ENCODE data around the gene HSD11B2.
A peak's percentile ranks its signal among the peaks of the same experiment; 100 is the strongest.

HSD11B2 gene

GRCh38 chr16:67477960-67478554 is 47.1 kb downstream of the HSD11B2 start:
- no peak for TF ChIP-seq CTCF (IDR thresholded peaks at IDR 0.05; ENCODE audit: unreplicated experiment in 3 of 3)
- Mint-ChIP-seq H3K4me3 (peak overlapping the region; percentile 58 to 85 (median 77)), H3K36me3 (ENCODE audit: low read depth) (no peaks in the 10 kb centered on the region), H3K27ac (peak overlapping the region in 1 of 3 experiments; percentile 27), H3K4me1 (peaks cover 21% of the 10 kb centered on the region), H3K27me3 (ENCODE audit: low read depth) (peaks cover 3% of the 10 kb centered on the region), H3K9me3 (no peaks in the 10 kb centered on the region)

DNA sequence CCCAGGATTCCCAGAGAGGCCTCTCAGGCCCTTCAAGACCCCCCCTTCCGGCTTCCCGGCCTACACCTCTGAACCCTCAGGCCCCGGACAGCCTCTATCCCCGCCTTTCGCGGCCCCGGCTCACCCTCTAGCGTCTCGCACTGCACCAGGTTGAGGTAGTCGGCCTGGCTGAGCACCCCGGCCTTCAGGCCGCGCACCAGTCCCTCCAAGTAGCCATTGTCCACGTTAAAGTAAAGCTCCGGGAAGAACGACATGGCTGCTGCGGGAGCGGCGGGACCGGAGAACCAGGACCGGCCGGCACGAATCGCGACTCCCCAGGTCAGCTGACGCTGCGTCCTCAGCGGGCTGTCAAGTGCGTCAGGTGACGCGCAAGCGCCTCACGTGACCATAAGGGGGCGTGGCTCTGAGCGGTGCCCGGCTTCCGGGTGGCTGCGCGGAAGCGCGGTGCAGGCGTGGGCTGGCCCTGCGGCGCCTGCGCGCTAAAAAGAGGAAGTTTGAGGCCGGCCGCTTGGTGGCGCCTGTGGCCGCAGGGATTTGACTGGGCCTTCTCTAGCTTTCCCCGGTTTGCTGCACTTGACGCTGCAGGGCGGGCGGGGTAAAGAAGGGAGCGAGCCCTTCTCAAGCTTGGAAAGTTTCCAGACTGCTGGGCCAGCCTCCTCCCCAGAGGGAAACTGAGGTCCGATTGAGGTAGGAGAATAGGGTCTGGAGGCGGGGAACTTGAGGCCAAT is 50.1 kb downstream of the HSD11B2 start, which contains the start of gene ATP6V0D1:
Gene ATP6V0D1, minus strand, starts transcription at position 325 of the 728 bp plus-strand sequence. Its CDS starts 71 bp downstream, at position 254.
- H3K4me1 Mint-ChIP-seq: peaks cover 21% of the 10 kb centered on the region
- H3K27ac Mint-ChIP-seq: peak within 1 kb of the TSS; percentile 97 to 99 (median 99)
- H3K9me3 Mint-ChIP-seq: no peaks in the 10 kb centered on the region
- H3K4me3 Mint-ChIP-seq: peak within 1 kb of the TSS; percentile 97 to 100 (median 99)
- TF ChIP-seq CTCF (IDR thresholded peaks at IDR 0.05; ENCODE audit: unreplicated experiment in 3 of 3): peak; percentile 84 to 92 (median 90)
- H3K27me3 Mint-ChIP-seq (ENCODE audit: low read depth): peaks cover 3% of the 10 kb centered on the region
- H3K36me3 Mint-ChIP-seq (ENCODE audit: low read depth): no peaks in the 10 kb centered on the region

DNA sequence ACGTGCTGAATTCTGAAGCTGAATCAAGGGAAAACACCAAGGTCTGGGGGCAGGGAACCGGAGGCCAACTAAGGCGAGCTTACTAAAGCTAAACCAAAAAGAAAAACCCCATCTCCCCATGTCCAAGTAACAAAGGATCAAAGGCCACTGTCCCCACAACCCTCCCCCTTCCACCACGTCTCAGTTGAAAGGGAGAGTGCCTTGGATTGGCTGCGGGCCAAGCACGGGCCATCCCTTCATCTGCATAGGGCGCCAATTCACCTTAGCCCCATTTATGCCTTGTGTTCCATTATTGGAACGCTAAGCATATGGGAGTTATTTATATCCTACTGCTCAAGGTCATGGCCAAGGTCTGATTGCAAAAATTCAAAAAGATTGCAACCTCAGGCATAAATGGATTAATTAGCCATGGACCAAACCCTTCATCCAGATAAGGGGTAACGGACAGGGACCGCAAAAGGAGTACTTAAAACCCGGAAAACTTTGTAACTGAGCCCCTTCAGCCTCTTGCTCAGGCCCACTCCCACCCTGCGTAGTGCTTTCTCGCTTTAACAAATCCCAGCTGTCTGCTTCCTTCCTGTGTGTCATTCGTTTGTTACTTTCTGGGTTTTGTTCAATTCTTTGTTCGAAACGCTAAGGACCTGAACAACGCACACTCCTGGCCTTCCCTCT is 50.8 kb downstream of the HSD11B2 start:
- no peak for TF ChIP-seq CTCF (IDR thresholded peaks at IDR 0.05; ENCODE audit: unreplicated experiment in 3 of 3)
- Mint-ChIP-seq H3K9me3 (no peaks in the 10 kb centered on the region), H3K27me3 (ENCODE audit: low read depth) (peaks cover 3% of the 10 kb centered on the region), H3K27ac (peak overlapping the region; percentile 97 to 99 (median 99)), H3K4me1 (peaks cover 21% of the 10 kb centered on the region), H3K36me3 (ENCODE audit: low read depth) (no peaks in the 10 kb centered on the region), H3K4me3 (peak overlapping the region; percentile 97 to 100 (median 99))

- no peak for TF ChIP-seq CTCF (IDR thresholded peaks at IDR 0.05; ENCODE audit: unreplicated experiment in 3 of 3)
- Mint-ChIP-seq H3K4me1 (peaks cover 21% of the 10 kb centered on the region), H3K4me3 (peak overlapping the region; percentile 97 to 100 (median 99)), H3K9me3 (no peaks in the 10 kb centered on the region), H3K27ac (peak overlapping the region; percentile 97 to 99 (median 99)), H3K36me3 (ENCODE audit: low read depth) (no peaks in the 10 kb centered on the region), H3K27me3 (ENCODE audit: low read depth) (peaks cover 3% of the 10 kb centered on the region)
These were observed 51.5 kb downstream of the HSD11B2 start for GRCh38 chr16:67482233-67482924.

- peak within 1 kb of the TSS; percentile 97 to 100 (median 99) for H3K4me3 Mint-ChIP-seq
- no peaks in the 10 kb centered on the region for H3K9me3 Mint-ChIP-seq
- TF ChIP-seq CTCF (IDR thresholded peaks at IDR 0.05; ENCODE audit: unreplicated experiment in 3 of 3): no peak
- no peaks in the 10 kb centered on the region for H3K36me3 Mint-ChIP-seq (ENCODE audit: low read depth)
- H3K27ac Mint-ChIP-seq: peak within 1 kb of the TSS; percentile 97 to 99 (median 99)
- peaks cover 3% of the 10 kb centered on the region for H3K27me3 Mint-ChIP-seq (ENCODE audit: low read depth)
- H3K4me1 Mint-ChIP-seq: peaks cover 21% of the 10 kb centered on the region
These were observed 52.2 kb downstream of the HSD11B2 start, which contains the start of gene AGRP for GRCh38 chr16:67483150-67483549. Gene AGRP, minus strand, starts transcription at chr16:67483547. Its CDS starts 149 bp downstream, at chr16:67483398.

Measured in nephron (organoid).